Neutrophil (primary cell): Measurements from ENCODE around the gene TMEFF1.

Experiments
- H3K27ac ChIP-seq: fragments of 200-600 bp; sonication (generic); 2 replicates; pipeline ENCODE4 v1.5.1; 2016; ENCODE audit warnings: mild to moderate bottlenecking, moderate library complexity
- H3K27me3 ChIP-seq: fragments of 200-600 bp; sonication (generic); 2 replicates; pipeline ENCODE4 v1.6.0; 2016; ENCODE audit warnings: mild to moderate bottlenecking
- H3K36me3 ChIP-seq: fragments of 200-600 bp; sonication (generic); 2 replicates; pipeline ENCODE4 v1.5.1; 2017
- H3K4me1 ChIP-seq, 2 experiments: fragments of 200-600 bp in 1 of 2; sonication (generic) in 1 of 2; 1 replicate in 1 of 2; 2 replicates in 1 of 2; pipeline versions ENCODE4 v1.5.1 to v1.6.1; 2013 to 2016; ENCODE audit warnings: low read depth in 1 of 2, low read length in 1 of 2, mild to moderate bottlenecking in 1 of 2, moderate library complexity in 1 of 2; ENCODE audit not compliant: control insufficient read depth in 1 of 2, insufficient read depth in 1 of 2
- H3K4me3 ChIP-seq, 2 experiments: fragments of 200-600 bp in 1 of 2; sonication (generic) in 1 of 2; 1 replicate in 1 of 2; 2 replicates in 1 of 2; pipeline ENCODE4 v1.5.1; 2013 to 2016; ENCODE audit warnings: low read depth in 1 of 2, low read length in 1 of 2, mild to moderate bottlenecking in 1 of 2, moderate library complexity in 1 of 2
- H3K9me3 ChIP-seq: fragments of 200-600 bp; sonication (generic); 2 replicates; pipeline ENCODE4 v1.5.1; 2016
- CTCF ChIP-seq: fragments of 200-600 bp; sonication (generic); IDR thresholded peaks from 2 replicates; pipeline ENCODE4 v1.5.1; 2016; ENCODE audit warnings: antibody characterized with exemption

The TMEFF1 gene

GRCh38 chr9:100591639-100592412 lies 118.9 kb downstream of the TMEFF1 start:
- no peaks in the 10 kb centered on the region for H3K36me3 ChIP-seq
- peaks cover 12% of the 10 kb centered on the region for H3K27me3 ChIP-seq
- no peak for TF ChIP-seq CTCF
- H3K4me1 ChIP-seq = no peaks in the 10 kb centered on the region
- H3K4me3 ChIP-seq = no peak overlapping the region
- H3K27ac ChIP-seq = no peak overlapping the region
- no peaks in the 10 kb centered on the region for H3K9me3 ChIP-seq

GRCh38 chr9:100595391-100596199 lies 122.6 kb downstream of the TMEFF1 start:
- Histone ChIP-seq H3K27ac (no peak overlapping the region), H3K4me3 (no peak overlapping the region), H3K36me3 (no peaks in the 10 kb centered on the region), H3K27me3 (peaks cover 38% of the 10 kb centered on the region), H3K4me1 (peaks cover 8% of the 10 kb centered on the region in 2 experiments), H3K9me3 (no peaks in the 10 kb centered on the region)
- TF ChIP-seq CTCF = peak; percentile 13

GRCh38 chr9:100597236-100597635 lies 124.3 kb downstream of the TMEFF1 start:
- no peak for TF ChIP-seq CTCF
- H3K4me3 ChIP-seq = no peak overlapping the region
- H3K9me3 ChIP-seq = no peaks in the 10 kb centered on the region
- no peaks in the 10 kb centered on the region for H3K36me3 ChIP-seq
- no peak overlapping the region for H3K27ac ChIP-seq
- peaks cover 38% of the 10 kb centered on the region for H3K27me3 ChIP-seq
- peaks cover 8% of the 10 kb centered on the region in 2 experiments for H3K4me1 ChIP-seq

GRCh38 chr9:100598641-100599145 lies 125.7 kb downstream of the TMEFF1 start:
- TF ChIP-seq CTCF = no peak
- Histone ChIP-seq H3K9me3 (no peaks in the 10 kb centered on the region), H3K4me1 (peaks cover 8% of the 10 kb centered on the region in 2 experiments), H3K27ac (no peak overlapping the region), H3K4me3 (peak overlapping the region; percentile 38 to 55), H3K36me3 (no peaks in the 10 kb centered on the region), H3K27me3 (peaks cover 38% of the 10 kb centered on the region)

- peaks cover 8% of the 10 kb centered on the region in 2 experiments for H3K4me1 ChIP-seq
- no peak for TF ChIP-seq CTCF
These were observed 127.7 kb downstream of the TMEFF1 start for GRCh38 chr9:100600521-100601079.

More at GRCh38 chr9:100600521-100601079, 127.7 kb downstream of the TMEFF1 start:
- Histone ChIP-seq H3K36me3 (no peaks in the 10 kb centered on the region), H3K27me3 (peaks cover 38% of the 10 kb centered on the region), H3K27ac (no peak overlapping the region), H3K4me3 (no peak overlapping the region), H3K9me3 (no peaks in the 10 kb centered on the region)
